ENCODE data around the gene KBTBD12. TPM values are rescaled to one million over a fixed set of nuclear protein-coding genes. Genes with fewer than 3 reads are reported as not detected.

The KBTBD12 gene
- total RNA-seq = not detected in 2 replicates

GRCh38 chr3:127915115-127915936, at the start of gene KBTBD12:
Gene KBTBD12 (plus strand): TSS chr3:127915232. CDS start chr3:127923062, 7,830 bp downstream.

Small RNA genes within 50 kb of the gene (small RNA-seq; reads per million reads assigned to genes)
- not detected for gene RNA5SP139

Other genes starting within 250 kb of the KBTBD12 start
- gene ABTB1, start 242.3 kb upstream of the KBTBD12 start, total RNA-seq = 8.2 and 11.0 TPM in 2 replicates
- 33.1 and 61.0 TPM in 2 replicates for gene MGLL, start 92.7 kb upstream of the KBTBD12 start, total RNA-seq
- gene SEC61A1, start 137.2 kb downstream of the KBTBD12 start, total RNA-seq = 209 and 279 TPM in 2 replicates
- gene RUVBL1, start 208.6 kb downstream of the KBTBD12 start, total RNA-seq = 80.5 and 103 TPM in 2 replicates
- gene EEFSEC, start 238.2 kb downstream of the KBTBD12 start, total RNA-seq = 5.9 and 6.3 TPM in 2 replicates

All from subcutaneous preadipocyte (primary cell).